ENCODE data around the gene FAM20A.

- TF ChIP-seq CTCF (IDR thresholded peaks at IDR 0.05; ENCODE audit: low read depth, low read length, missing input control) (no peak), ZBTB33 (IDR thresholded peaks at IDR 0.05) (peak; percentile 11), MAX (IDR thresholded peaks at IDR 0.05) (no peak), JUND (IDR thresholded peaks at IDR 0.05) (peak in 1 of 2 donors; percentile 20), YY1 (IDR thresholded peaks at IDR 0.05) (no peak), RAD21 (IDR thresholded peaks at IDR 0.05) (peak; percentile 39 to 53), RXRA (IDR thresholded peaks at IDR 0.05) (peak; percentile 35 to 52), EGR1 (IDR thresholded peaks at IDR 0.05; ENCODE audit: low read depth in 2 of 2) (no peak), TAF1 (conservative IDR thresholded peaks at IDR 0.05) (no peak), SP1 (IDR thresholded peaks at IDR 0.05) (peak; percentile 65), HNF4A (conservative IDR thresholded peaks at IDR 0.05) (peak; percentile 86 to 90)
These were observed 69.9 kb downstream of the FAM20A start for GRCh38 chr17:68531252-68531651.
